Gastroesophageal sphincter (tissue), 4 donors: Measurements from ENCODE around the gene INO80C. TPM values are rescaled to one million over a fixed set of nuclear protein-coding genes. Genes with fewer than 3 reads are reported as not detected.

Source experiments
- ATAC-seq: fragments of 150-250 bp; one replicate; pipeline ENCODE4 v1.9.1; 2016; ENCODE audit warnings: mild to moderate bottlenecking, moderate library complexity
- H3K27ac ChIP-seq, 4 donors: fragments of 200-600 bp; sonication (generic) in 3 of 4; 1 replicate in 3 of 4; 2 replicates in 1 of 4; pipeline ENCODE4 v1.5.1; 2016 to 2019
- H3K27me3 ChIP-seq: fragments of 200-600 bp; sonication (generic); one replicate; pipeline ENCODE4 v1.5.1; 2019
- H3K36me3 ChIP-seq, 2 donors: fragments of 200-600 bp; sonication (generic); one replicate each; pipeline ENCODE4 v1.5.1; 2019; ENCODE audit warnings: control low read depth in 1 of 2
- H3K4me1 ChIP-seq, 3 donors: fragments of 200-600 bp; sonication (generic); 1 replicate in 2 of 3; 2 replicates in 1 of 3; pipeline ENCODE4 v1.5.1; 2016 to 2019; ENCODE audit warnings: control low read depth in 2 of 3
- H3K4me3 ChIP-seq, 2 donors: fragments of 200-600 bp; sonication (generic); one replicate each; pipeline ENCODE4 v1.5.1; 2019; ENCODE audit warnings: mild to moderate bottlenecking in 1 of 2, moderate library complexity in 1 of 2
- H3K9me3 ChIP-seq, 3 donors: fragments of 200-600 bp; sonication (generic); one replicate each; pipeline ENCODE4 v1.5.1; 2017 to 2019; ENCODE audit warnings: control low read depth in 2 of 3
- EP300 ChIP-seq: sonication (generic); formaldehyde crosslinking; IDR thresholded peaks from one replicate; pipeline ENCODE4 v1.6.1; 2017; ENCODE audit warnings: antibody characterized with exemption, mild to moderate bottlenecking
- POLR2A ChIP-seq, 2 donors: fragments of 450-650 bp; IDR thresholded peaks; one replicate each; pipeline ENCODE4 v1.6.1; 2017; ENCODE audit warnings: antibody characterized with exemption in 2 of 2, mild to moderate bottlenecking in 2 of 2, moderate library complexity in 1 of 2
- POLR2AphosphoS5 ChIP-seq: sonication (generic); formaldehyde crosslinking; IDR thresholded peaks from one replicate; pipeline ENCODE4 v1.6.1; 2017; ENCODE audit warnings: antibody characterized with exemption
- WGBS, 2 donors: methylation state at CpG; one replicate each; pipeline ENCODE4 v1.1.5; 2018; ENCODE audit warnings: low coverage in 1 of 2; 5-methylcytosine and 5-hydroxymethylcytosine counted together
- total RNA-seq, 4 donors: library from RNA; depleted of rRNA; stranded (reverse); fragments of >200 nt; gene quantifications; one replicate each; pipeline ENCODE4 v1.1.0, GENCODE V29; 2016
- TF ChIP-seq, protein P1 (sequence below), 4 experiments: fragments of 200-600 bp in 2 of 4; fragments of 450-650 bp in 2 of 4; sonication (generic) in 1 of 4; IDR thresholded peaks; one replicate each; pipeline ENCODE4 v1.5.1; 2017 to 2019; ENCODE audit warnings: antibody characterized with exemption in 4 of 4, mild to moderate bottlenecking in 2 of 4, moderate library complexity in 2 of 4

INO80C gene
- total RNA-seq, 4 donors from 2014 or later, result 5.8 to 13.6 (median 8.6) TPM

DNA sequence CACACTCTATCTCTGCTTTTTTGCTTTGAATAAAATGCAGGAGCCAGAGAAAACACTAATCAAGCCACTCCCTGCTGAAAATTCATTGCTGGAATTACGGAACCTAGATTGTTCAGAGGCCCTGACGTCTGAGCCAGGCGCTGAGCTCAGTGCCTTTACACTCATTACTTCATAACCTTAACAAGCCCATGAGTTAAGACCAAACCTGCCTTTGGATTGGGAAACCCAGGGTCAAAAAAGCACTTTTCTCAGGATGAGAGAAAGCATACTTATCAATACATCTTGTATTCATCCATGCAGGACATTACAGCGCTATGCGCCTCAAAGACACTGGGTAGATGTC is 762 bp downstream of the INO80C start:
- ATAC-seq, result peak; percentile 49
- TF ChIP-seq, protein P1, sequence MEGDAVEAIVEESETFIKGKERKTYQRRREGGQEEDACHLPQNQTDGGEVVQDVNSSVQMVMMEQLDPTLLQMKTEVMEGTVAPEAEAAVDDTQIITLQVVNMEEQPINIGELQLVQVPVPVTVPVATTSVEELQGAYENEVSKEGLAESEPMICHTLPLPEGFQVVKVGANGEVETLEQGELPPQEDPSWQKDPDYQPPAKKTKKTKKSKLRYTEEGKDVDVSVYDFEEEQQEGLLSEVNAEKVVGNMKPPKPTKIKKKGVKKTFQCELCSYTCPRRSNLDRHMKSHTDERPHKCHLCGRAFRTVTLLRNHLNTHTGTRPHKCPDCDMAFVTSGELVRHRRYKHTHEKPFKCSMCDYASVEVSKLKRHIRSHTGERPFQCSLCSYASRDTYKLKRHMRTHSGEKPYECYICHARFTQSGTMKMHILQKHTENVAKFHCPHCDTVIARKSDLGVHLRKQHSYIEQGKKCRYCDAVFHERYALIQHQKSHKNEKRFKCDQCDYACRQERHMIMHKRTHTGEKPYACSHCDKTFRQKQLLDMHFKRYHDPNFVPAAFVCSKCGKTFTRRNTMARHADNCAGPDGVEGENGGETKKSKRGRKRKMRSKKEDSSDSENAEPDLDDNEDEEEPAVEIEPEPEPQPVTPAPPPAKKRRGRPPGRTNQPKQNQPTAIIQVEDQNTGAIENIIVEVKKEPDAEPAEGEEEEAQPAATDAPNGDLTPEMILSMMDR (IDR thresholded peaks at IDR 0.05), result no peak
- no peak for TF ChIP-seq EP300
- no peak for TF ChIP-seq POLR2A (IDR thresholded peaks at IDR 0.05)
- no peak for TF ChIP-seq POLR2AphosphoS5
- Histone ChIP-seq H3K4me1 (peaks cover 8 to 48% (median 14%) of the 10 kb centered on the region in 3 donors), H3K27ac (peak overlapping the region; percentile 72 to 94 (median 92)), H3K36me3 (no peaks in the 10 kb centered on the region), H3K27me3 (no peaks in the 10 kb centered on the region), H3K9me3 (no peaks in the 10 kb centered on the region), H3K4me3 (peak overlapping the region; percentile 52 to 63)
- WGBS, 2 donors, result 0 to 3% methylated on average over 3 to 5 of the region's 5 CpGs

DNA sequence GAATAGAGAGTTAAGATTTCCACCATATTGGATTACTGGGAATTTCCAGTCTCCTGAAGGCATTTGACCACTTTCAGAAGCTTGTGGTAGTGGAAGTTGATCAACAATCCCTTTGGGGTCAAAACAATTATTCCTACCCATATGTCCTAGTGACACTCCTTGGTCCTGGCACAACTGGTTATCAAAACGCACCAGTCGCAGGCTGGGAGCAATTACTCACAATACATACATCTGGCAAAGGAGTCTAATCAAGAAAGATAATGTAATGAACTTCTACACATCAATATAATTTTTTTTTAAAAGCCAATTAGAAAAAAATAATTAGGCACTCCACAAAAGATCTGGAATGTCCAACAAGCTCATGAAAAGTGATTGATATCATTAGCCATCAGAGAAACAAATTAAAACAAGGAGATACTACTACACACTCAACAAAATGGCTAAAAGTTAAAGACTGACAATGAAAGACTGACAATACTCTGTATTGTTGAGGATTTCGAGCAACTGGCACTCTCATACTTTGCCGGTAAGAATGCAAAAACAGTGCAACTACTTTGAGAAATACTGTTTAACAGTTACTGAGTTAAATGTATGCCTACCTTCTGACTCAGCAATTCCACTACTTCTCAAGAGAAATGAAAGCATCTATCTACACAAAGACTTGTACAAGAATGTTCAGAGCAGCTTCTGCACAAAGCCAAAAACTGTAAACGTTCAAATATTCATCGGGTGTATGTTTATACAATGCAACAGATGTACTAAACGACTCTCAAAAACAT is 2.0 kb downstream of the INO80C start:
- WGBS, 2 donors, result 40 to 65% methylated on average over 6 to 7 of the region's 7 CpGs
- H3K27me3 ChIP-seq, result no peaks in the 10 kb centered on the region
- TF ChIP-seq EP300 (no peak), POLR2A (IDR thresholded peaks at IDR 0.05) (no peak), POLR2AphosphoS5 (no peak)
- TF ChIP-seq, protein P1 (IDR thresholded peaks at IDR 0.05), result no peak
- peak overlapping the region; percentile 72 to 94 (median 92) for H3K27ac ChIP-seq
- no peaks in the 10 kb centered on the region for H3K36me3 ChIP-seq
- no peaks in the 10 kb centered on the region for H3K9me3 ChIP-seq
- H3K4me3 ChIP-seq, result no peak overlapping the region
- no peak for ATAC-seq
- peaks cover 8 to 60% (median 14%) of the 10 kb centered on the region in 3 donors for H3K4me1 ChIP-seq

DNA sequence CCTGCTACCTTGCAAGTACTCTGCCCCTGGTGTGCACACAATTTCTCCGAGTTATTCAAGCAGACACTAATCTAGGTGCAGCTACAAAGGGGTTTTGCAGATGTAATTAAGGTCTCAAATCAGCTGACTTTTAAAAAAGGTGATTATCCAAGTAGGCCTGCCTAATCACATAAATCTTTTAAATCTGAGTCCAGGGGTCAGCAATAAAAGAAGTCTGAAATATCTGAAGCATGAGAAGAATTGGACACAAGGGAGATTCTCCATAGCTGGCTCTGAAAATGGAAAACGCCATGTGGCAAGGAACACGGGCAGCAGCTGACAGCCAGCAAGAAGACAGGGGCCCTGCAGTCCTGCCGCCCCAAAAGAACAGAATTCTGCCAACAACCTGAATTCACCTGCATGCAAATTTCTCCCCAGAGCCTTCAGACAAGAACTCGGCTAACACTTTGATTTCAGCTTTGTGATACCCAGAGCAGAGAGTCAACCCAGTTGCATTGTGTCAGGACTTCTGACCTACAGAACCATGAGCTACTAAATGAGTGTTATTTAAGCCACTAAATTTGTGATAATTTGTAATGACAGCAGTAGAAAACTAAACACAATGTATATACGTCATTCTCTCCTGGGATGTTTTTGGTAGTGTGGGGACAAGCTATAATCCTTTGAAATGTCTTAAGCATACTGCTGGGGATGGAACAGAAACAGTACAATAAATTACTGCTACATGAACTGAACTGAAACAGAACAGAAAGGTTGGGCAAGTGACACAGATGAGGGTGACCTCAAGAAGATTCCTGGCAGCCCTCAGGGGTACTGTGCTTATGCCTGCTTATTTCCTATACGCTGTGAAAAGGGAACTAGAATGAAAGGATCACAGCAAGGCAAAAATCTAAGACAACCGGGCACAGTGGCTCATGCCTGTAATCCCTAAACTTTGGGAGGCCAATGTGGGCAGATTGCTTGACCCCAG is 3.2 kb downstream of the INO80C start:
- ATAC-seq, result no peak
- TF ChIP-seq POLR2AphosphoS5, result no peak
- TF ChIP-seq, protein P1 (IDR thresholded peaks at IDR 0.05), result no peak
- no peak for TF ChIP-seq EP300
- no peak for TF ChIP-seq POLR2A (IDR thresholded peaks at IDR 0.05)
- WGBS, 2 donors, result 82 to 87% methylated on average over 5 to 7 of the region's 8 CpGs
- no peaks in the 10 kb centered on the region for H3K9me3 ChIP-seq
- H3K4me3 ChIP-seq, result no peak overlapping the region
- no peaks in the 10 kb centered on the region for H3K36me3 ChIP-seq
- H3K27me3 ChIP-seq, result no peaks in the 10 kb centered on the region
- peak overlapping the region in 2 of 4 donors; percentile 90 to 94 for H3K27ac ChIP-seq
- peaks cover 8 to 72% (median 14%) of the 10 kb centered on the region in 3 donors for H3K4me1 ChIP-seq

DNA sequence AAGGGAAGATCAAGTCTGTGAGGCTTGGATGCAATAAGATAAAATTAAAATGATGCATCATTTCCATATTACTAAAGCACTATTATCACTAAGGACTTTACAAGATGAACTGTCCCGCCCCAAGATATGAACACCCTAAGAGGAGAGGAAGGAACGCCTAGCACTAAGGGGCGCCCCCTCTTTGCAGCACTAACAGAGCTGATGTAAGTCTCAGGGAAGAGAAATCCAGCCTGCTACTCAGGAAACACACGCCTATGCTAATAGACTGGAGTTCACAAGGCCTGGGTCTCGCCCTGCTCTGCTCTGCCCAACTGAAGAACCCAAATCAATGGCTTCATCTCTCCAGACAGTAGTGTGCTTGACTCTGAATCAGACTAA is 6.1 kb downstream of the INO80C start:
- Histone ChIP-seq H3K36me3 (no peaks in the 10 kb centered on the region), H3K4me3 (no peak overlapping the region), H3K27ac (no peak overlapping the region), H3K27me3 (no peaks in the 10 kb centered on the region), H3K9me3 (no peaks in the 10 kb centered on the region), H3K4me1 (peaks cover 6 to 63% (median 8%) of the 10 kb centered on the region in 3 donors)
- ATAC-seq, result no peak
- WGBS, 2 donors, result 70 to 90% methylated on average over 2 to 5 of the region's 5 CpGs
- no peak for TF ChIP-seq POLR2AphosphoS5
- TF ChIP-seq, protein P1 (IDR thresholded peaks at IDR 0.05), result no peak
- TF ChIP-seq POLR2A (IDR thresholded peaks at IDR 0.05), result no peak
- TF ChIP-seq EP300, result no peak
